B cell (primary cell): Measurements from ENCODE around the gene THRB. TPM values are rescaled to one million over a fixed set of nuclear protein-coding genes. Genes with fewer than 3 reads are reported as not detected.

Source experiments
- ATAC-seq: fragments of 200-7000 bp; cut with Tn5 transposase; one replicate; pipeline ENCODE4 v1.10.0; 2021; ENCODE audit warnings: low read depth, mild to moderate bottlenecking, moderate number of reproducible peaks, moderate library complexity
- CTCF ChIA-PET: fragments of 350-600 bp; sonication (Branson Sonifier 250); formaldehyde crosslinking; loops from one replicate; lab custom pipeline; 2021; ENCODE audit warnings: antibody characterized with exemption, inconsistent platforms; lab: Charles Lee
- POLR2A ChIA-PET: fragments of 350-600 bp; sonication (Branson Sonifier 250); formaldehyde crosslinking; loops from one replicate; lab custom pipeline; 2021; ENCODE audit warnings: antibody characterized with exemption; lab: Charles Lee
- DNase-seq: peaks from one replicate; pipeline ENCODE4 v3.0.0; 2013
- H2AFZ ChIP-seq: 2 replicates; pipeline ENCODE4 v1.6.1; 2012; ENCODE audit warnings: mild to moderate bottlenecking, low read depth, low read length; ENCODE audit not compliant: insufficient read depth, poor library complexity, severe bottlenecking
- H3K27ac ChIP-seq, 2 donors: 1 replicate in 1 of 2; 2 replicates in 1 of 2; pipeline ENCODE4 v1.5.1; 2012 to 2013; ENCODE audit warnings: low read length in 2 of 2, mild to moderate bottlenecking in 2 of 2, moderate library complexity in 1 of 2
- H3K27me3 ChIP-seq, 4 experiments: fragments of 200-600 bp in 1 of 4; sonication (generic) in 1 of 4; replicated peaks in 1 of 4; 1 replicate in 2 of 4; 2 replicates in 2 of 4; pipeline versions ENCODE4 v1.6.1 to v1.7.0; 2013 to 2016; ENCODE audit warnings: low read length in 3 of 4, mild to moderate bottlenecking in 2 of 4, mixed read lengths in 1 of 4, moderate library complexity in 1 of 4; ENCODE audit not compliant: insufficient read depth in 4 of 4, control insufficient read depth in 3 of 4; ENCODE audit errors: control extremely low read depth in 1 of 4
- H3K36me3 ChIP-seq, 2 experiments: replicated peaks in 1 of 2; 1 replicate in 1 of 2; 2 replicates in 1 of 2; pipeline versions ENCODE4 v1.6.1 to v1.7.1; 2013; ENCODE audit warnings: low read length in 1 of 2; ENCODE audit not compliant: insufficient read depth in 2 of 2, control insufficient read depth in 1 of 2; ENCODE audit errors: control extremely low read depth in 1 of 2, extremely low read depth in 1 of 2
- H3K4me1 ChIP-seq, 2 donors: fragments of 200-600 bp in 1 of 2; sonication (generic) in 1 of 2; 1 replicate in 1 of 2; 2 replicates in 1 of 2; pipeline versions ENCODE4 v1.5.1 to v1.6.1; 2013 to 2017; ENCODE audit warnings: low read length in 2 of 2; ENCODE audit not compliant: control insufficient read depth in 2 of 2, insufficient read depth in 2 of 2
- H3K4me2 ChIP-seq: replicated peaks from 2 replicates; pipeline ENCODE3; 2012; ENCODE audit warnings: mild to moderate bottlenecking, low read depth, low read length; ENCODE audit not compliant: poor library complexity, severe bottlenecking
- H3K4me3 ChIP-seq, 5 experiments: fragments of 200-600 bp in 1 of 5; sonication (generic) in 1 of 5; 1 replicate in 3 of 5; 2 replicates in 2 of 5; pipeline versions ENCODE4 v1.5.1 to v1.7.0; 2011 to 2016; ENCODE audit warnings: low read length in 4 of 5, mild to moderate bottlenecking in 4 of 5, low read depth in 2 of 5, control low read depth in 1 of 5, moderate library complexity in 1 of 5; ENCODE audit not compliant: insufficient read depth in 1 of 5; ENCODE audit errors: control extremely low read depth in 1 of 5, extremely low read depth in 1 of 5
- H3K79me2 ChIP-seq: fragments of 200-600 bp; sonication (generic); one replicate; pipeline ENCODE4 v1.6.0; 2016; ENCODE audit warnings: low read length; ENCODE audit not compliant: control insufficient read depth, insufficient read depth
- H3K9ac ChIP-seq: fragments of 200-600 bp; sonication (generic); 2 replicates; pipeline ENCODE4 v1.6.1; 2017; ENCODE audit warnings: mild to moderate bottlenecking, low read length, moderate library complexity
- H3K9me3 ChIP-seq, 3 donors: one replicate each; pipeline versions ENCODE4 v1.6.1 to v1.7.1; 2013; ENCODE audit warnings: low read length in 2 of 3; ENCODE audit not compliant: control insufficient read depth in 2 of 3, insufficient read depth in 1 of 3; ENCODE audit errors: control extremely low read depth in 1 of 3
- H4K20me1 ChIP-seq: 2 replicates; pipeline ENCODE4 v1.6.0; 2012; ENCODE audit warnings: mild to moderate bottlenecking, low read length; ENCODE audit not compliant: insufficient read depth, control insufficient read depth, poor library complexity, severe bottlenecking
- H3K27ac Mint-ChIP-seq: one replicate; pipeline ENCODE4 v1.8.0; 2021; ENCODE audit warnings: mixed read lengths
- H3K27me3 Mint-ChIP-seq: one replicate; pipeline ENCODE4 v1.8.0; 2021; ENCODE audit warnings: mixed read lengths
- H3K4me1 Mint-ChIP-seq: one replicate; pipeline ENCODE4 v1.8.0; 2021; ENCODE audit warnings: mixed read lengths
- H3K4me3 Mint-ChIP-seq: one replicate; pipeline ENCODE4 v1.8.0; 2021; ENCODE audit warnings: mixed read lengths
- H3K9me3 Mint-ChIP-seq: one replicate; pipeline ENCODE4 v1.8.0; 2022; ENCODE audit warnings: mixed read lengths; ENCODE audit not compliant: insufficient read depth
- EZH2 ChIP-seq: IDR thresholded peaks from 2 replicates; pipeline ENCODE4 v1.6.1; 2012; ENCODE audit warnings: borderline replicate concordance, low read depth, mild to moderate bottlenecking, moderate library complexity, low read length; ENCODE audit not compliant: insufficient read depth, poor library complexity, severe bottlenecking
- WGBS: methylation state at CpG from one replicate; pipeline ENCODE4 v1.1.5; 2013; ENCODE audit warnings: missing lambda C conversion rate; ENCODE audit not compliant: insufficient coverage; 5-methylcytosine and 5-hydroxymethylcytosine counted together
- intact Hi-C: fragments of 100-400 bp; cut with micrococcal nuclease; formaldehyde crosslinking; loops from one replicate; pipeline ENCODE4 v1.10.0; 2022
- polyA plus RNA-seq: library from polyadenylated mRNA; depleted of rRNA; stranded (reverse); fragments of >200 nt; gene quantifications from 2 replicates; pipeline ENCODE4 v1.2.3, GENCODE V29; 2012
- total RNA-seq, 2 donors: library from RNA; stranded (reverse); fragments of 120-200 nt in 1 of 2; gene quantifications; 1 replicate in 1 of 2; 2 replicates in 1 of 2; pipeline versions ENCODE4 v1.2.3 to v1.2.4, GENCODE V29; 2013 to 2022
- TF ChIP-seq, protein P1 (sequence below): fragments of 200-600 bp; IDR thresholded peaks from one replicate; pipeline ENCODE4 v1.8.0; 2022; ENCODE audit warnings: antibody characterized with exemption, mild to moderate bottlenecking

The THRB gene
- total and polyA plus RNA-seq, 2 donors (not counting 1 experiment from before 2014, with no cell fraction given) = 0.86 to 1.8 TPM

GRCh38 chr3:24291646-24292045, 203.0 kb downstream of the THRB start:
- intact Hi-C loops = no loop called here
- ATAC-seq = no peak
- no peaks in the 10 kb centered on the region for H3K9me3 ChIP-seq
- no peaks in the 10 kb centered on the region for H3K36me3 ChIP-seq
- no peaks in the 10 kb centered on the region for H3K4me1 ChIP-seq
- no peak for DNase-seq
- no peak overlapping the region for H3K4me3 ChIP-seq
- no peak overlapping the region for H3K27ac ChIP-seq
- Mint-ChIP-seq H3K4me3 (no peak overlapping the region), H3K27me3 (no peaks in the 10 kb centered on the region), H3K4me1 (no peaks in the 10 kb centered on the region), H3K9me3 (peaks cover 2% of the 10 kb centered on the region), H3K27ac (no peak overlapping the region)
- no peaks in the 10 kb centered on the region for H3K27me3 ChIP-seq
- no peak overlapping the region for H2AFZ ChIP-seq
- H3K9ac ChIP-seq = no peak overlapping the region
- ChIA-PET POLR2A (no interaction called here), CTCF (no interaction called here)
- H3K4me2 ChIP-seq = no peak overlapping the region
- no peaks in the 10 kb centered on the region for H4K20me1 ChIP-seq
- no peaks in the 10 kb centered on the region for H3K79me2 ChIP-seq
- TF ChIP-seq, protein P1, sequence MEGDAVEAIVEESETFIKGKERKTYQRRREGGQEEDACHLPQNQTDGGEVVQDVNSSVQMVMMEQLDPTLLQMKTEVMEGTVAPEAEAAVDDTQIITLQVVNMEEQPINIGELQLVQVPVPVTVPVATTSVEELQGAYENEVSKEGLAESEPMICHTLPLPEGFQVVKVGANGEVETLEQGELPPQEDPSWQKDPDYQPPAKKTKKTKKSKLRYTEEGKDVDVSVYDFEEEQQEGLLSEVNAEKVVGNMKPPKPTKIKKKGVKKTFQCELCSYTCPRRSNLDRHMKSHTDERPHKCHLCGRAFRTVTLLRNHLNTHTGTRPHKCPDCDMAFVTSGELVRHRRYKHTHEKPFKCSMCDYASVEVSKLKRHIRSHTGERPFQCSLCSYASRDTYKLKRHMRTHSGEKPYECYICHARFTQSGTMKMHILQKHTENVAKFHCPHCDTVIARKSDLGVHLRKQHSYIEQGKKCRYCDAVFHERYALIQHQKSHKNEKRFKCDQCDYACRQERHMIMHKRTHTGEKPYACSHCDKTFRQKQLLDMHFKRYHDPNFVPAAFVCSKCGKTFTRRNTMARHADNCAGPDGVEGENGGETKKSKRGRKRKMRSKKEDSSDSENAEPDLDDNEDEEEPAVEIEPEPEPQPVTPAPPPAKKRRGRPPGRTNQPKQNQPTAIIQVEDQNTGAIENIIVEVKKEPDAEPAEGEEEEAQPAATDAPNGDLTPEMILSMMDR = no peak
- TF ChIP-seq EZH2 = no peak

DNA sequence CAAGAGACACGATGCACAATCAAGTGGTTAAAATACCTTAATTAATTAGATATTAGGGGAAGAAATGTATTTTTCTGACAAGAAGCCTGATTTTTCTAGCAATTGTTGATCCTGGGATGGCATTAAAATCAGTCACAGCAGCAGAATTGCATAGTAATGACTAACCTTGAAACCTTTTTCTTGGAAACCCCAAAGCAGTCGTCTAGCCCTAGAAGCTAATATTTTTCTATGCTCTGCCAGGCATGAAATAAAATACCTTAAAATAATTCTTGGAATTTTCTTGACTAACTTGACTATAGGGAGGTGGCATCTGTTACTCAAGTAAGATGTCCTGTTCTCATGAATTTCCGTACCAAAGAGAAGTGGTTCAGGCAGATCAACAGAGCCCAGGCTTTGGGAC, 204.1 kb downstream of the THRB start:
- Mint-ChIP-seq H3K4me3 (no peak overlapping the region), H3K9me3 (peaks cover 4% of the 10 kb centered on the region), H3K4me1 (no peaks in the 10 kb centered on the region), H3K27ac (no peak overlapping the region), H3K27me3 (no peaks in the 10 kb centered on the region)
- TF ChIP-seq, protein P1 = no peak
- TF ChIP-seq EZH2 = no peak
- Histone ChIP-seq H3K9me3 (no peaks in the 10 kb centered on the region), H2AFZ (no peak overlapping the region), H3K4me1 (no peaks in the 10 kb centered on the region), H3K27ac (no peak overlapping the region), H4K20me1 (no peaks in the 10 kb centered on the region), H3K9ac (no peak overlapping the region), H3K4me3 (no peak overlapping the region), H3K4me2 (no peak overlapping the region), H3K27me3 (no peaks in the 10 kb centered on the region), H3K79me2 (no peaks in the 10 kb centered on the region), H3K36me3 (no peaks in the 10 kb centered on the region)
- ChIA-PET POLR2A (no interaction called here), CTCF (no interaction called here)
- whole genome bisulfite sequencing = 75% methylated on average over 1 of the region's 3 CpGs
- ATAC-seq = no peak
- intact Hi-C loops = no loop called here
- DNase-seq = no peak
